CD4-positive, alpha-beta T cell treated with Interleukin-17A for 4 hours (primary cell): ENCODE measurements around the gene GSTT4.
"Not testable (repeated sequence)": the region's sequence is repeated elsewhere in the genome, so short reads cannot be mapped to it uniquely, and the experiment has no call there.

ENCODE experiments used
- DNase-seq: peaks from one replicate; pipeline ENCODE4 v3.0.0-alpha.2; 2020; ENCODE audit warnings: mixed read lengths

GSTT4 gene

DNA sequence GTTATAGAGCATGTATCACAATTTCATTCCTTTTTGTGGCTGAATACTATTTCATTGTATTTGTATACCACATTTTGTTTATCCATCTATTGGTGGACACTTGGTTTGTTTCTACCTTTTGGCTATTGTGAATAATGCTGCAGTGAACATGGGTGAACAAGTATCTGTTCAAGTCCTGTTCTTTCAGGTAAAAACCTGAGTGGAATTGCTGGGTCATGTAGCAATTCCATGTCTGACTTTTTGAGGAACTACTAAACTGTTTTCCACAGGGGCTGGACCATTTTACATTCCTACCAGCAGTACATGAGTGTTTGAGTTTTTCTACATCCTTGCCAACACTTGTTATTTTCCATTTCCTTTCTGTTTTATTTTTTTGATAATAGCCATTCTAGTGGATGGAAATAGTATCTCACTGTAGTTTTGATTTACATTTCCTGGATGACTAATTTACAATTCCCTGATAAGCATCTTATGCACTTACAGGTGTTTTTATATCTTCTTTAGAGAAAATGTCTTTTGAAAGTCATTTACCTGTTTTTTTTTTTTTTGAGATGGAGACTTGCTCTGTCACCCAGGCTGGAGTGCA lies 18.0 kb upstream of the GSTT4 start:
- no peak for DNase-seq

DNA sequence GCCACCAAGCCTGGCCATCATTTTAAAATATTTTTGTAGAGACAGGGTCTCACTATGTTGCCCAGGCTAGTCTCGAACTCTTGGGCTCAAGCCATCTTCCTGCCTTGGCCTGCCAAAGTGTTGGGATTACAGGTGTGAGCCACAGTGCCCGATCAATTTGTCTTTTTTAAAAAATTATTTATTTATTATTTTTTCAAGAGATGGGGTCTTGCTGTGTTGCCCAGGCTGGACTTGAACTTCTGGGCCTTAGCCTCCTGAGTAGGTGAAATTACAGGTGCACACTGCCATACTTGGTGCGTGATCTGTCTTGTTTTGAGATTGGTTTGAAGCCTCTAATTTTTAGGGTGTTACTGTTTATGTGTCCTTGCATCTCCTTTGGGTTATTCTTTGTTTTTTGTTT lies 16.1 kb upstream of the GSTT4 start:
- DNase-seq: no peak

DNA sequence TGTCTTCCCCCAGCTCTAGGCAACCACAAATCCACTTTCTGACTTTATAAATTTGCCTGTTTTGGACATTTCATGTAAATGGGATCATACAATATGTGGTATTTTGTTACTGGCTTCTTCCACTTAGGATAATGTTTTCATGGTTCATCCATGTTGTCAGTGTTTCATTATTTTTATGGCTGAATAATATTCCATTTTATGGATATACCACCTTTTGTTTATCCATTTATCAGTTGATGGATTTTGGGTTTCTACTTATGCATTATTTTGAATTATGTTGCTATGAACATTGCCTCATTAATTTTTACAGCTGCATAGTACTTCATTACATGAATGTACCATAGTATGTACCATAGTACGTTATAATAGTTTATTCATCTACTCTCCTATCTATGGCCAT lies 10.9 kb upstream of the GSTT4 start:
- DNase-seq: no peak

DNA sequence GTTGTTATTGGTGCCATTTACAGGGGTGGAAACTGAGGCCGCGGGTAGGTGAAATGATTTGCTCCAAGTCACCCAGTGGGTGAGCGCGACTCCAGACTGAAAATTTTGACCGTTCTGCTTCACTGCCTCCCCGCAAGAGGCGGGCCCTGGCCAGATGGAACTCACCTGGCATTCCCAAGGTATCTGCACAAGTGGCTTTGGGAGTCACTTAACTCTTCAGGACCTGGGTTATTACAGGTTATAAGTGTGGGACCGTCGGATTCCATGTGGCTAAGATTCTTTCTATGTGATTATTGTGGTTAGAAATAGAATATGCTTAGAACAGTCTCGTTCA lies 6.4 kb upstream of the GSTT4 start:
- DNase-seq: no peak

DNA sequence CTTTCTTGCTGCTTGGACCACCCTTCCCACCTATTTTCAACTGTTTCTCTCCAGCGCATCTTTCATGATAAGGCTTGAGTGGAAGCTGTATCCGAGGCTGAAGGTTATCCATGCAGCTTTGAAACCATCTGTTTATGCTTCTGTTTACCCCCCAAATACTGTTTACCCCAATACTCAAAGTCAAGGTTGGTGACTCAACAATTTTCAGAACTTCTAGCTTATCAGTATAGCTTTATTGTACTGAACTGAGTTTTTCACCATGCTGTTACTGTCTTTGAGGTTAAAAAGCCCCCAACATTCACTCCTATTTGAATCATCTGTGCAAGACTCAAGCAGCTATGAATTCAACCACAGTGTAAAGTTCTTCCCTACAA lies 4.8 kb upstream of the GSTT4 start:
- DNase-seq: no peak

DNA sequence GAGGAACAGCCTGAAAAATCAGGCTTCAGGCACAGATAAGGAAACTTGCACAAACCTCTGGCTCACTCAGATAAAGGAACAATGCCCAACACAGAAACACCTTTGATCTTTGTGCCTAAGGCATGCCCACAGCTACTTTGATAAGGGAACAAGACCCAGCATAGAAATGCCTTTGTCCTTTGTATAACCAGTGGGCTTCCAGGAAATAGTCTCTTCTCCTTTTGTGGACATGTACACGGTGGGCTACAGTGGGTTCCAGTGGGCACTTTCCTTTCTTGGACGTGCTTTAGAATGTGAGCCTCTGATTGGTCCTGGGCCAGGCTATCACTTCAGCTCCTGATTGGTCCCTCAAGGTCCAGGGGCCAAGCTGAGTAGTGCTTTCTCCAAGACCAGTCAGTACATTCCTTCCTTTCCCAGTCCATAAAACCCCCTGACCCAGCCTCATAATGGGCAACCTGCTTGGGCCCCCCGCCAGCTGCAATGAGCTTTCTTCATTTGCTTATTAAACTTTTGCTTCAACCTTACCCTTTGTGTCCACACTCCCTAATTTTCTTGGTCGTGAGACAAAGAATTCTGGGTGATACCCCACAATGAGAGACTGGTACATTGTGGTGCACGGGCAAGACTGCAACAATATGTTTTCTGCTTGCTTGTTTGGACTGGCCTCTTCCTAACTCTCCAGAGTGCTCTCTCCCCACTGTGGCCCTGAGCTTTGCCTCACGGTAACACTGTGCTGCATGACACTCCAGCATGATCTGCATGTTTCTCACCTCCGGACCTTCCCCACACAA lies 4.2 kb upstream of the GSTT4 start:
- DNase-seq: no peak

DNA sequence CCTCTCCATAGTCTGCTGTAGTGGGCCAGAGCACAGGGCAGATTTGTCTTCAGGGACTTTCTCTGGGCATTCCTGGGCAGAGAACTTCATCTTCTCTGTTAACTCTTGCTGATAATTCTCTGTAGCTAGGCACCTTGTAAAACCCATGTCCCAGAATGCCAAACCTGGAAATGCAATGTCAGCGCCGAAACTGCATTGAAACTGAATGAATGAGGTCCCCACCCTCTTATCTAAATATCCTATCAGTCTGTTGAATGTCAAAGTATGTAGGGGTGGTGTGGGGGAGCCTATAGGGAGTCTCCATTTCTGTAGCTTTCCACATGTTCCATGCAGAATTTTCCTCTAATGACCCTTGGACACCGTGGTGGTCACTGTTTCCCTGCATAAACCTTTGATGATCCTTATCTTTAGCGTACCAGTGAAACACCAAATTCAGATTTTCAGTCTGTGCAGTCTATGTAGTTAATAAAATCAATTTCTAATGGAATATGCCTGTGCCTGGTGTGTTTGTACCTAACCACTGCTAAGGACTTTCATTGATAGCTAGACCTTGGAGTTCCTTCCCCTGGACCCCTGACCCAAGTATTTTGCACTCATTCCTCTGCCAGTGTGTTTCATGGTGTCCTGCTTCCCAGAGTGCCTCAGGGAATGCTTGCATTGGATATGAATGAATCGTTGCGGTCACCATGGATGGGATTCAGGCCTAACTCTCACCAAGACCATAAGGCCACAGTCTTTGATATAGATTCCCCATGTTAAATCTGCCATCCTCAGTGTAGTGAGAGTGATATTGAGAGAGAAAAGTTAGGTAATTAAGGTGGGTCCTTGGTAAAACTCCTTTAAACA lies 3.4 kb upstream of the GSTT4 start:
- DNase-seq: no peak

DNA sequence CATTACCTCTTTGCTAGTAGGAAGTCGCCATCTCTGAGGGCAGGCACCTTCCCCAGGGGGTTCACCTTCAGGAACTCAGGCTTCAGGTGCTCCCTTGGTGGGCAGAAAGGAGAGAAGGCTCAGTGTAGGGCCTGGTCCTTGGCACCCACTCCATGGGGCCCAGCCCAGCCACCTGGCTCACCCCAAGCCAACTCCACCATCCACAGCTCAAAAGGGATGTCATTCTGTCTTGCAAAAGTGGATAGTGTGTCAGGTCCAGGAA lies 2.7 kb upstream of the GSTT4 start:
- DNase-seq: no peak

DNA sequence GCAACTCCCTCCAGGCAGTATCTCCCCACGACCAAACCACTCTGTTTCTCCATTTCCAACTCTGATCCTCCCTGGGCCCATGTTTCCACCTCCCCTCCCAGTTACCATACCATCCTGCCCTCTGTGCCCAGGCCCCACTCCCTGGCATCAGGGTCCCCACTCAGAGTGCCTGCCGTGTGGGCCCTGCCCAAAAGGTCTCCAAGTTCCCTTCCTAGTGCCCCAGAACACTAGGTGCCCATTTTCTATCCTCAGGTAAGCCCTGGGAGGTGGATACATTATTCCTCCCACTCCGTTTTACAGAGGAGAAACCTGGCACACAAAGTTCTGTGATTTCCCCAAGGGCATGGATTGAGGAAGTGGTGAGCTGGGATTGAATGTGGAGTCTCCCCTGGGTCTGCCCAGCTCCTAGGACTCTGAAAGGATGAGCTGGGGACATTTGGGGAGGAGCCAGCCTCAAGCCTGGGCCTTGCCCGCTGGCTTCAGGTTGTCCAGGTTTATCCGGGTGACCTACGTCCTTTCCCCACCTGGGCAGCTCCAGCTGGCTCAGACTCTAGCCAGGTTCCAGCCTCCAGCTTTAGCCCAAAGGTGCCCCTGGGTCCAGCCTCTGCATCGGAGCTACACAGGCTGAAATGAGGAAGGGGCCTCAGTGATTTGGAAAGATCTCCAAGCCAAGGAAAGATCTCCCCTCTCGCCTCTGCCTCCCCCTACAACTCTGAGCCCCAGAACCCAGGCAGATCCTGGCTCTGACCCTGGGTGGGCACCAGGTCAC lies 2.2 kb upstream of the GSTT4 start:
- DNase-seq: no peak

DNA sequence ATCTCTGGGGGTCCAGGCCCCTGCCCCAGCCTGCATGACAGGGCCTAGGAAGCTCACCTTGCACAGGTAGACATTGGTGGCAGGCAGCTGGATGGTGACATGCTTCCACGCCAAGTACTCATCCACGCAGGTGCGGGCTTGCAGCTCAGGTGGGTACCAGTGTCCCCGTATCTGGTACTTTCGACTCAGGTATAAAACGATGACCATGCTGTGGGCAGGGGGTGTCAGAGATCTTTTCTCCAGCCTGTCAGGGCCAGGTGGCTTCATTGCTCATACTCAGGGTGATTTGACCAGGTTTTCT lies 1.6 kb upstream of the GSTT4 start:
- no peak for DNase-seq

DNA sequence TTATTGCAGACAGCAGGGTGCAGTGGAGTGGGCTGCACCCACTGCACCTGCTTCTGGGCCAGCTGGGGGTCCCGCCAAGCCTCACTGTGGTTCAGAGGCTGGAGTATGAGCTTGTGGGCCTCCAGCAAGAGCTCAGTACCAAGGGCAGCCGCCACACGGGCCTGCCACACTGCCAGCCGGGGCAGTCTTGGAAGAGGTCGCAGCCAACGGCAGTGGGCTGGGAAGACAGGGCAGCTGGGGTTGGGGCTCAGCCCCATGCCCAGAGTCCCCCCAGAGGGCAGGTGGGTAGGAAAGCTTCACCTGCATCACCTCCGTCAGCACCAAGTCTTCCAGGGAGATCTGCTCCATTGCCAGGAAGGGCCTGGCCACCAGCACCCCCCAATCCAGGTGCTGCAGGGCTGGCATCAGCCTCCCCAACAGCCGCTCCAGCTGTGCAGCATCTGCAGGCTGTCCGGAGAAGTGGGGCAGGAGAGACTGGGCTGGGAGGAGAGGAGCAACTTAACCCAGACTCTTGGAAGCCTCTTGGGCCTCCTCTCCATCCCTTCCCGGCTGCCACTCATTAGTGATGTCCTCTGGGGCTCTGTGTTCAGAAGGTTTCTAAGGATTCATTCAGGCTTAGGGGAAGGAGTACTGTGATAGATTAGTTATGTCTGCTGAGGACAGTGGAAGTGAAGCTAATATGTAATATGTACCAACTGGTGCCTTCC lies 1.1 kb upstream of the GSTT4 start:
- no peak for DNase-seq

DNA sequence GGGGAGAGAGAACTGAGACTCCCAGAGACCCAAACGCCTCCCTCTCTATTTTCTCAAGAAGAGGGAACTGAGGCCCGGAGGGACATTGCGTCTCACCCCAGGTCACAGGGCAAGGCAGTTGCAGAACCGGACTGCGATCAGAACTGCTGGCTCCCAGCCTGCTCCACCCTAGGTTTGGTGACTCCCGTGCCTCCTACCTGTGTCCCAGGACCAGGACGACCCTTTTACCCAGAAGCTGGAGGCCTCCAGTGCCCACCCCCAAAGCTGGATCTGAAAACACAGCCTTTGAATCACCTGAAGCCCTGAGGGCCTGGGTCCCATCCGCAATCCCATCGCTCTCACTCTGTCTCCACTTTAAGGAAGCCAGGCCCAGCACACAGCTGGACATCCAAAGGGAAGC lies 1.4 kb downstream of the GSTT4 start:
- no peak for DNase-seq

DNA sequence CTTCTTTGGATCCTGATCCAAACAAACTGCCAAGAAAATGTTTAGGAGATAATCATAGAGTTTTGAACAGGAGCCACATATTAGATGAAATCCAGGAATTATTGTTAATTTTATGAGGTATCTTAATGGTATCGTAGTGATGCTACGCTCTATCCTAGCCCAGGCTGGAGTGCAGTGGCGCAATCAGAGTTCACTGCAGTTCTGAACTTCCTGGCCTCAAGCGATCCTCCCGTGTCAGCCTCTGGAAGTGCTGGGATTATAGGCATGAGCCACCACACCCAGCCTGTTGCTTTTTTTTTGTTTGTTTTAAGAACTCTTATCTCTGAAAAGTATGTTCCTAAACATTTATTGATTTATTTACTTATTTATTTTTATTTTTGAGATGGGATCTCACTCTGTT lies 2.4 kb downstream of the GSTT4 start:
- DNase-seq: no peak

DNA sequence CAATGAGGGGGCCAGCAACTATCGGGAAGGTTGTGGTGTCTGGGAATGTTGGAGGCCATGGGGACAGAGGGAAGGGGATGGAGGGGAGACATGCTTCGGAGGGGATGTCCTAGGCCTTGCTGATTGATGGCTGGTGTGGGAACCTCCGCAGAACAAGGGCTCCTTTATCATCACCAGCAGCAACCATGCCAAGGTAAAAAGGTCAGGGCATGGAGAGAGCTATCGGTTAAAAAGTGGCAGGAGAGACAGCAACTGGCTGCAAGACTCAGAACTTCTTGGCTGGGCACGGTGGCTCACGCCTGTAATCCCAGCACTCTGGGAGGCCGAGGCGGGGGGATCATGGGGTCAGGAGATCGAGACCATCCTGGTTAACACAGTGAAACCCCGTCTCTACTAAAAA lies 3.0 kb downstream of the GSTT4 start:
- DNase-seq: no peak

DNA sequence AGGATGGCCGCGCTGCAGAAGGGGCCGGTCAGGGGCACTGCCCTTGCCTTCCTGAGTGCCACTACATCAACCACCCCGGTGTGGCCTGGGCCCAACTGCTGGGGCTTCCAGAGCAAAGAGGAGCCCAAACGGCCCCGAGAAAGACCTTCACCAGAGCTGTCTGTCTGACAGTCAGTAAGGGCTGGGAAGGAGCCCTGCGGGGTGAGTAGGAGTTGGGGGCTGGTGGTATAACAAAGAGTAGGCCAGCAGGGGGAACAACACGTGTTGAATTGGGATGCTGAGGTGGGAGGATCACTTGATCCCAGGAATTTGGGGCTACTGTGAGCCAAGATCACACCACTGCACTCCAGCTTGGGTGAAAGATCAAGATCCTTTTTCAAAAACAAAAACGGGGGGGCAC lies 3.9 kb downstream of the GSTT4 start:
- DNase-seq: no peak

DNA sequence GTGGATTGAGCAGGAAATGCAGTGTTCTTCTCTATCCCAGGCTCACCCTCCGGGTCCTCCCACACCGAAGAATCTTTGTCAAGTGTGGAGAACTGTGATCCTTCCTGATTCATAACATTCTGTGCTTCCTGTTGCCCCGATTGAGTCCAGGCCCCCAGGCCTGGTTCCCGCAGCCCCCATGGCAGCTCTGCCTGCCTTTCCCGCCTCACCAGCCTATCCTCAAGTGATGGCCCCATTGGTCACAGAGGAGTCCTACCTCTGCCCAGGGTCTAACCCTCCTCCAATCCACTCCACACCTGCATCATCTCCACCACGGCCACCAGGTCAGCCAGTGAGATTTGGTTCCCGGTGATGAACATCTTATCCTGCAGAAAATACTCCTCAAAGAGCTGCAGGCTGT lies 5.5 kb downstream of the GSTT4 start:
- DNase-seq: not testable (repeated sequence)

DNA sequence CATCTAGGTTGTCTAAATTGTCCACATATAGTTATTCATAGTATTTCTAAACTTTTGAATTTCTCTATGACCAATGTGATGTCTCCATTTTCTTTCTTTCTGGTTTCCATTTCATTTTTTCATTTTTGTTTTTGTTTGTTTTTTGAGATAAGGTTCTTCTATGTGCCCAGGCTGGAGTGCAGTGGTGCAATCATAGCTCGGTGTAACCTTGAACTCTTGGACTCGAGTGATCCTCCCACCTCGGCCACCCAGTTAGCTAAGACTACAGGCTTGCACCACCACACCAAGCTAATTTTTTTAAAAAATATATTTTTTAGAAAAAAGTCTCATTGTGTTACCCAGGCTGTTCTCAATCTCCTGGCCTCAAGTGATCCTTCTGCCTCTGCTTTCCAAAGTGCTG lies 8.2 kb downstream of the GSTT4 start:
- DNase-seq: no peak

DNA sequence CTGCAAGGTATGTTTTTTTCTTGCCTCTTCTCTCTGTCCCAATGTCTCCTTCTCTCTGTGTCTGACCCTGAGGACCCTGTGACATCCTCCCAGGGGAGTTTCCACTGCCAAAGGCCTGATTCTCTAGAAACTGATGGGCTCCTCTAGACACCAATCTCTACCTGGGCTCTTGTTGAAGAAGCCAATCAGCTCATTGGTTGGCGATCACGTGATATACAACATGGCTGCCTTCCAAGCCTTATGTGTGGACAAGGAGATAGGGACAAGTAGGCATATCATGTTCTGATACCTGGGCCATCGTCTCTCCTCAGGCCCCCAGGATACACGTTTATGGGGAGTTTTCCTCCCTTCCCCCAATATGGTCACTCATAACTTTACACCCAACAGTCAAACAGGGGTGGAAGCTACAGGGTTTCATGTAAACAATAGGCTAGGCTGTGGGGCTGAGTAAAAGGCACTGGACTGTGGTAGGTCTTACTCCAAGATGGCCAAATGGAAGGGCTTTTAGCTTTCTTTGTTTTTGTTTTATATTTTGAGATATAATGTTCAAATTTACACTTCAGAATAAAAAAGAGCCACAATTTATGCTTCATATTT lies 11.6 kb downstream of the GSTT4 start:
- not testable (repeated sequence) for DNase-seq

DNA sequence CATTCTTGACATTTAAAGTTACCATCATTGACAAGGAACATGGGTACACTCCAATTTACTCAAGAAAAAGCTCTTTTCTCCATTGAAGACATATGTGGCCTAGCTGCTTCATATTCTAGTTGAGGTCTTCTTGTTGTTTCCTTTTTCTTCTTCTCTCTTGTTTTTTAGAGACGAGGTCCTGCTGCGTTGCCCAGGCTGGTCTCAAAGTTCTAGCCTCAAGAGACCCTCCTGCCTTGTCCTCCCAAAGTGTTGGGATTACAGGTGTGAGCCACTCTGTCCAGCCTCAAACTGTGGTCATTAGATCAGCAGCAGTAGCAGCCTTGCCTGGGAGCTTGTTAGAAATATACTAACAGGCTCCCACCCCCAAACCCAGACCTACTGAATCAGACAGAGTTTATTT lies 12.2 kb downstream of the GSTT4 start:
- DNase-seq: not testable (repeated sequence)

DNA sequence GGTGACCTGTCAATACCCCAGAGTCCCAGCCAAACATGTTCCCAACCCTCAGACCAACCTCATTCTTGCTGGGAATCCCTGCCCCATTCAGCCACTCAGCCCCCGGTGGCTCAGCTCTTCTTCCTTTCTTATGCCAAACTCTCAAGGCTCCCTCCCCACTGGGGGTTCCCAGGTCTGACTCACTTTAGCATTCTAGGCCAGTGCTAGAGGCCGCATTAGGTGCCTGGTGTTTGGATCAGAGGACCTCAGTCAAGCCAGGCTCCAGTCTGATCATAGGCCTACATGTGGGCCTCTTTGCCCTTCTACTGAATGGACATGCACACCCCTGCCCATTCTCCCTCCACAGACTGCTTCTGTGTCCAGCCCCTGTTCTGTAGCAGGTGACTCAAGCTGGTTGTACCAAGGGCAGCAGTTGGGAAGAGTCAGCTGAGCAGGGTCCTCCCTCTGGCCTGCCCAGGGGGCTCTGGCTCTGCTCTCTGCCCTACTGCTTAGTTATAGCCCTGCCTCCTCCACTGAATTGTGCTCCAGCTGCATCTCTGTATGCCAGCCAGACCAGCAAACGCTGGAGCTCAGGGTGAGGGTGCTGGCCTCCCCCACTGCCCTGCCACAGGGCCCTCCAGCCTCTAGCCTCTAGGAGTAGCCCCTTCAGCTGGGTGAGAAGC lies 15.5 kb downstream of the GSTT4 start:
- DNase-seq: not testable (repeated sequence)

DNA sequence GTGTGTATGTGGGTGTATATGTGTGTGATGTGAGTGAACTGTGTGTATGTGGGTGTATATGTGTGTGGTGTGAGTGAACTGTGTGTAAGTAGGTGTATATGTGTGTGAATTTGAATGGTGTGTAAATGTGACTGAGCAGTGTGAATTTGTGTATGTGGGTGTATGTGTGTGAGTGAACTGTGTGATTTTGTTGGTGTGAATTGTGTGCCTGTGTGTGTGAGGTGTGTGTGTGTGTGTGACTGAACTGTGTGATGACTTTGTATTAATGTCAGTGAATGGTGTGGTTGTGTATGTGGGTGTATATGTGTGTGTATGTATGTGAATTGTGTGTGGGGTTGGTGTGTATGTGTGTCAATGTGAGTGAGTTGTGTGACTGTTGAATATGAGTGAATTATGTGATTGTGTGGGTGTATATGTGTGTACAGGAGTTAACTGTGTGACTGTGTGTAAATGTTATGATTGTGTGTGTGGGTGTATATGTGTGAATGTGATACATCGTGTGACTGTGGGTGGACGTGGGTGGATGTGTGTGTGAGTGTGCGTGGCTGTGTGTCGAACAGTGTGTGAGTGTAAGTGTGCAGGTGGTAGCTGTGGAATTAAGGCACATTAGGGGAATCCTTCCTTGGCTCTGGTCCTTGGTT lies 18.6 kb downstream of the GSTT4 start:
- not testable (repeated sequence) for DNase-seq

DNA sequence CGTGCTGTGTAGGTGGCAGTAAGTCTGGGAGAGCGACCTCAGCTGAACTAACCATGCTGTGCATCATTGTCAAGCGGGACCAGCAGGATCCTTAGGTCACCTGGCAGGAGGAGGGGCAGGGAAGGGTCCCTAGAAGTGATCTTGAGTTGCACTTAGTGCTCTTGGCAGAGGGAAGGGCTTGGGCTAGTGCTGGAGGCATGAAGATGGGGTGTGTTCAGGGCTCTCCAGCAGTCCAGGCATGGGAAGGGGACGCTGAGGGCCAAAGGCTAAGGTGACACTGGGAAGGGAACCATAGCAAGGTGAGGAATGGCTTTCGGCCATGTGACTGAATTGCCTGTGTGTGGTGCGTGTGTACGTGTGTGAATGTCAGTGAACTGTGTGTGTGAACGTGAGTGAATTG lies 19.2 kb downstream of the GSTT4 start:
- DNase-seq: not testable (repeated sequence)
